GM12892 (cell line): ENCODE measurements around the gene ZNF117.

Experiments used
- POLR2A ChIP-seq: IDR thresholded peaks from 2 replicates; pipeline ENCODE4 v1.6.1; 2011; ENCODE audit warnings: low read depth, low read length, control low read depth
- POLR2AphosphoS5 ChIP-seq: IDR thresholded peaks from 2 replicates; pipeline ENCODE4 v1.6.1; 2011; ENCODE audit warnings: low read depth, low read length, control low read depth

DNA sequence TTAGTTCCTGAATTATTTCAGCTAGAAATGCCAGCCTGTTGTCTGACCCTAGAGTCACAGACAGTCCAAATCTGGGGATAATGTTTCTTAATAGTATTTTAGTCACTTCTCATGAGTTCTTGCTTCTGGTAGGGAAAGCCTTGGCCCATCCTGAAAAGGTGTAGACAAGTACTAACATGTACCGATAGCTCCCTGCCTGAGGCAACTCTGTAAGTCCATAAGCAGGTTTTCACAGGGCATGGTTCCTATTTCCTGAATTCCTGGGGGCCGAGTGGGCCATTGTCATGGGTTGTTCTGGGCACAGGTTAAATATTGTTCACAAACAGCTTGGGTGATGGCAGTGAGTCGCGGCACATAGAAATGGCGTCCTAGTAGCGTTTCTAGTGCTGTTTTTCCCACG is 3.1 kb upstream of the ZNF117 start:
- TF ChIP-seq POLR2AphosphoS5 (no peak), POLR2A (no peak)
